ENCODE results near the gene LSM7. TPM values are rescaled to one million over a fixed set of nuclear protein-coding genes. Genes with fewer than 3 reads are reported as not detected.

The LSM7 gene
- total and polyA plus RNA-seq, 2 of the 13 experiments (the other 11 are each of a cell fraction or from before 2014, with no cell fraction given) = 140 to 205 TPM

- TF ChIP-seq, protein P1, sequence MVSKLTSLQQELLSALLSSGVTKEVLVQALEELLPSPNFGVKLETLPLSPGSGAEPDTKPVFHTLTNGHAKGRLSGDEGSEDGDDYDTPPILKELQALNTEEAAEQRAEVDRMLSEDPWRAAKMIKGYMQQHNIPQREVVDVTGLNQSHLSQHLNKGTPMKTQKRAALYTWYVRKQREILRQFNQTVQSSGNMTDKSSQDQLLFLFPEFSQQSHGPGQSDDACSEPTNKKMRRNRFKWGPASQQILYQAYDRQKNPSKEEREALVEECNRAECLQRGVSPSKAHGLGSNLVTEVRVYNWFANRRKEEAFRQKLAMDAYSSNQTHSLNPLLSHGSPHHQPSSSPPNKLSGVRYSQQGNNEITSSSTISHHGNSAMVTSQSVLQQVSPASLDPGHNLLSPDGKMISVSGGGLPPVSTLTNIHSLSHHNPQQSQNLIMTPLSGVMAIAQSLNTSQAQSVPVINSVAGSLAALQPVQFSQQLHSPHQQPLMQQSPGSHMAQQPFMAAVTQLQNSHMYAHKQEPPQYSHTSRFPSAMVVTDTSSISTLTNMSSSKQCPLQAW (CRISPR knock-in tag; IDR thresholded peaks at IDR 0.05) = peak; percentile 57; the same call in 1 of the 2 replicates
- TF ChIP-seq ZNF20 (CRISPR knock-in tag; IDR thresholded peaks at IDR 0.05) (no peak), ZNF577 (CRISPR knock-in tag; IDR thresholded peaks at IDR 0.05; ENCODE audit: borderline replicate concordance, low read depth) (no peak), ZNF235 (CRISPR knock-in tag; IDR thresholded peaks at IDR 0.05; ENCODE audit: borderline replicate concordance) (no peak), ZNF839 (CRISPR knock-in tag; IDR thresholded peaks at IDR 0.05; ENCODE audit: borderline replicate concordance) (no peak), HNF1A (IDR thresholded peaks at IDR 0.05; ENCODE audit: low read depth) (no peak), HNF1A (CRISPR knock-in tag; IDR thresholded peaks at IDR 0.05; ENCODE audit: borderline replicate concordance) (no peak), ZNF350 (CRISPR knock-in tag; IDR thresholded peaks at IDR 0.05; ENCODE audit: borderline replicate concordance, low read depth) (0 out of 2 replicates have a peak, but pooled peaks have one; percentile 28), HNRNPLL (IDR thresholded peaks at IDR 0.05; ENCODE audit: low read depth, low read length, poor library complexity, severe bottlenecking) (peak; percentile 12), ARHGAP35 (CRISPR knock-in tag; IDR thresholded peaks at IDR 0.05; ENCODE audit: borderline replicate concordance) (no peak), ARID5B (CRISPR knock-in tag; IDR thresholded peaks at IDR 0.05) (no peak; the same call in 1 of the 2 replicates), JDP2 (CRISPR knock-in tag; IDR thresholded peaks at IDR 0.05; ENCODE audit: borderline replicate concordance) (no peak)
- TF ChIP-seq, protein P2, sequence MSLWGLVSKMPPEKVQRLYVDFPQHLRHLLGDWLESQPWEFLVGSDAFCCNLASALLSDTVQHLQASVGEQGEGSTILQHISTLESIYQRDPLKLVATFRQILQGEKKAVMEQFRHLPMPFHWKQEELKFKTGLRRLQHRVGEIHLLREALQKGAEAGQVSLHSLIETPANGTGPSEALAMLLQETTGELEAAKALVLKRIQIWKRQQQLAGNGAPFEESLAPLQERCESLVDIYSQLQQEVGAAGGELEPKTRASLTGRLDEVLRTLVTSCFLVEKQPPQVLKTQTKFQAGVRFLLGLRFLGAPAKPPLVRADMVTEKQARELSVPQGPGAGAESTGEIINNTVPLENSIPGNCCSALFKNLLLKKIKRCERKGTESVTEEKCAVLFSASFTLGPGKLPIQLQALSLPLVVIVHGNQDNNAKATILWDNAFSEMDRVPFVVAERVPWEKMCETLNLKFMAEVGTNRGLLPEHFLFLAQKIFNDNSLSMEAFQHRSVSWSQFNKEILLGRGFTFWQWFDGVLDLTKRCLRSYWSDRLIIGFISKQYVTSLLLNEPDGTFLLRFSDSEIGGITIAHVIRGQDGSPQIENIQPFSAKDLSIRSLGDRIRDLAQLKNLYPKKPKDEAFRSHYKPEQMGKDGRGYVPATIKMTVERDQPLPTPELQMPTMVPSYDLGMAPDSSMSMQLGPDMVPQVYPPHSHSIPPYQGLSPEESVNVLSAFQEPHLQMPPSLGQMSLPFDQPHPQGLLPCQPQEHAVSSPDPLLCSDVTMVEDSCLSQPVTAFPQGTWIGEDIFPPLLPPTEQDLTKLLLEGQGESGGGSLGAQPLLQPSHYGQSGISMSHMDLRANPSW (CRISPR knock-in tag; IDR thresholded peaks at IDR 0.05; ENCODE audit: borderline replicate concordance) = no peak
- TF ChIP-seq, protein P3, sequence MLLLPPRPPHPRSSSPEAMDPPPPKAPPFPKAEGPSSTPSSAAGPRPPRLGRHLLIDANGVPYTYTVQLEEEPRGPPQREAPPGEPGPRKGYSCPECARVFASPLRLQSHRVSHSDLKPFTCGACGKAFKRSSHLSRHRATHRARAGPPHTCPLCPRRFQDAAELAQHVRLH (CRISPR knock-in tag; IDR thresholded peaks at IDR 0.05; ENCODE audit: borderline replicate concordance, low read depth) = no peak
Measured at GRCh38 chr19:2328401-2329148, at the start of gene LSM7, which contains the start of gene SPPL2B (continued).

Measured in HepG2 (cell line).